ENCODE data around the gene BICRA.

- TF ChIP-seq CTCF (IDR thresholded peaks at IDR 0.05), result no peak
- no peak for TF ChIP-seq EZH2 (IDR thresholded peaks at IDR 0.05; ENCODE audit: borderline replicate concordance, insufficient read depth, low read depth, low read length, poor library complexity, severe bottlenecking)
These were observed 35.3 kb downstream of the BICRA start for GRCh38 chr19:47644199-47644598.
